Mucosa of rectum (tissue), 2 donors: ENCODE results near the gene DIAPH1.
A peak's percentile ranks its signal among the peaks of the same experiment; 100 is the strongest.

Experiments used
- H3K27ac ChIP-seq, 2 donors: one replicate each; pipeline ENCODE4 v1.7.0; 2013; ENCODE audit warnings: inconsistent platforms in 2 of 2, low read depth in 2 of 2, low read length in 2 of 2
- H3K27me3 ChIP-seq, 2 donors: one replicate each; pipeline ENCODE4 v1.7.0; 2013; ENCODE audit warnings: low read length in 2 of 2; ENCODE audit not compliant: control insufficient read depth in 2 of 2, insufficient read depth in 2 of 2
- H3K36me3 ChIP-seq, 2 donors: one replicate each; pipeline ENCODE4 v1.7.0; 2013; ENCODE audit warnings: low read length in 2 of 2; ENCODE audit not compliant: control insufficient read depth in 2 of 2, insufficient read depth in 2 of 2
- H3K4me1 ChIP-seq, 2 donors: one replicate each; pipeline ENCODE4 v1.7.0; 2013; ENCODE audit warnings: low read length in 2 of 2, mild to moderate bottlenecking in 1 of 2; ENCODE audit not compliant: control insufficient read depth in 2 of 2, insufficient read depth in 2 of 2
- H3K4me3 ChIP-seq, 2 donors: one replicate each; pipeline ENCODE4 v1.7.0; 2013; ENCODE audit warnings: low read length in 2 of 2
- H3K9ac ChIP-seq, 2 donors: one replicate each; pipeline ENCODE4 v1.7.0; 2013; ENCODE audit warnings: low read length in 2 of 2, low read depth in 1 of 2, mild to moderate bottlenecking in 1 of 2
- H3K9me3 ChIP-seq, 2 donors: one replicate each; pipeline ENCODE4 v1.7.0; 2013; ENCODE audit warnings: low read length in 2 of 2; ENCODE audit not compliant: control insufficient read depth in 2 of 2
- donor health status: healthy.
- donor health status: Normal muscosa, but diverticular disease.

DIAPH1 gene

GRCh38 chr5:141640051-141640415, 21.2 kb upstream of the DIAPH1 start:
- H3K4me3 ChIP-seq, result no peak overlapping the region
- no peak overlapping the region for H3K27ac ChIP-seq
- peaks cover 8 to 15% of the 10 kb centered on the region in 2 donors for H3K36me3 ChIP-seq
- peaks cover 14 to 19% of the 10 kb centered on the region in 2 donors for H3K4me1 ChIP-seq
- no peaks in the 10 kb centered on the region for H3K27me3 ChIP-seq
- H3K9me3 ChIP-seq, result no peaks in the 10 kb centered on the region
- no peak overlapping the region for H3K9ac ChIP-seq

- Histone ChIP-seq H3K4me3 (no peak overlapping the region), H3K27me3 (no peaks in the 10 kb centered on the region), H3K9me3 (no peaks in the 10 kb centered on the region), H3K27ac (no peak overlapping the region), H3K36me3 (peaks cover 4 to 15% of the 10 kb centered on the region in 2 donors), H3K4me1 (peaks cover 14 to 19% of the 10 kb centered on the region in 2 donors), H3K9ac (no peak overlapping the region)
Observed at GRCh38 chr5:141639357-141640050, 20.7 kb upstream of the DIAPH1 start.

GRCh38 chr5:141638771-141639170, 20.0 kb upstream of the DIAPH1 start:
- no peak overlapping the region for H3K4me3 ChIP-seq
- no peak overlapping the region for H3K27ac ChIP-seq
- no peaks in the 10 kb centered on the region for H3K9me3 ChIP-seq

GRCh38 chr5:141637767-141638419, 19.1 kb upstream of the DIAPH1 start:
- Histone ChIP-seq H3K4me3 (peak overlapping the region; percentile 83 to 97), H3K9ac (peak overlapping the region; percentile 49 to 72), H3K27ac (peak overlapping the region in 1 of 2 donors; percentile 76)

More at GRCh38 chr5:141638771-141639170, 20.0 kb upstream of the DIAPH1 start:
- Histone ChIP-seq H3K9ac (no peak overlapping the region), H3K36me3 (peaks cover 0 to 15% of the 10 kb centered on the region in 2 donors), H3K27me3 (no peaks in the 10 kb centered on the region), H3K4me1 (peaks cover 14 to 19% of the 10 kb centered on the region in 2 donors)

GRCh38 chr5:141637123-141637766, 18.4 kb upstream of the DIAPH1 start:
- H3K4me1 ChIP-seq, result peaks cover 14 to 19% of the 10 kb centered on the region in 2 donors

More at GRCh38 chr5:141637767-141638419, 19.1 kb upstream of the DIAPH1 start:
- Histone ChIP-seq H3K4me1 (peaks cover 14 to 19% of the 10 kb centered on the region in 2 donors), H3K27me3 (no peaks in the 10 kb centered on the region), H3K36me3 (peaks cover 0 to 13% of the 10 kb centered on the region in 2 donors), H3K9me3 (no peaks in the 10 kb centered on the region)

GRCh38 chr5:141636413-141637122, 17.8 kb upstream of the DIAPH1 start, which contains the start of the genes HDAC3 and RELL2:
TSS of gene HDAC3 (minus strand) at chr5:141636849. CDS start at chr5:141636790, 59 bp downstream.
TSS of gene RELL2 (plus strand) at chr5:141636997. CDS start at chr5:141638226, 1,229 bp downstream.
- Histone ChIP-seq H3K9me3 (no peaks in the 10 kb centered on the region), H3K27ac (peak within 1 kb of the TSS; percentile 64 to 76), H3K36me3 (peaks cover 5 to 14% of the 10 kb centered on the region in 2 donors), H3K9ac (peak within 1 kb of the TSS; percentile 72 to 97), H3K4me3 (peak within 1 kb of the TSS; percentile 83 to 97), H3K27me3 (no peaks in the 10 kb centered on the region), H3K4me1 (peaks cover 14 to 19% of the 10 kb centered on the region in 2 donors)

More at GRCh38 chr5:141637123-141637766, 18.4 kb upstream of the DIAPH1 start:
- Histone ChIP-seq H3K4me3 (peak overlapping the region; percentile 83 to 97), H3K36me3 (peaks cover 5 to 15% of the 10 kb centered on the region in 2 donors), H3K9me3 (no peaks in the 10 kb centered on the region), H3K9ac (peak overlapping the region; percentile 54 to 72), H3K27ac (peak overlapping the region; percentile 64 to 76), H3K27me3 (no peaks in the 10 kb centered on the region)

GRCh38 chr5:141636106-141636412, 17.3 kb upstream of the DIAPH1 start:
- Histone ChIP-seq H3K36me3 (peaks cover 5 to 10% of the 10 kb centered on the region in 2 donors), H3K4me1 (peaks cover 14 to 19% of the 10 kb centered on the region in 2 donors), H3K9me3 (no peaks in the 10 kb centered on the region), H3K27me3 (no peaks in the 10 kb centered on the region), H3K4me3 (peak overlapping the region; percentile 83 to 97), H3K9ac (peak overlapping the region; percentile 72 to 97), H3K27ac (peak overlapping the region; percentile 64 to 76)

- Histone ChIP-seq H3K36me3 (peaks cover 5 to 10% of the 10 kb centered on the region in 2 donors), H3K4me3 (peak overlapping the region; percentile 83 to 97), H3K9ac (peak overlapping the region; percentile 72 to 97), H3K9me3 (no peaks in the 10 kb centered on the region), H3K27ac (no peak overlapping the region), H3K4me1 (peaks cover 14 to 19% of the 10 kb centered on the region in 2 donors), H3K27me3 (no peaks in the 10 kb centered on the region)
Observed at GRCh38 chr5:141635646-141636045, 16.8 kb upstream of the DIAPH1 start.

- peaks cover 14 to 19% of the 10 kb centered on the region in 2 donors for H3K4me1 ChIP-seq
- H3K27me3 ChIP-seq, result no peaks in the 10 kb centered on the region
- no peak overlapping the region for H3K9ac ChIP-seq
- H3K4me3 ChIP-seq, result no peak overlapping the region
- H3K9me3 ChIP-seq, result no peaks in the 10 kb centered on the region
- peaks cover 10 to 17% of the 10 kb centered on the region in 2 donors for H3K36me3 ChIP-seq
- H3K27ac ChIP-seq, result no peak overlapping the region
Observed at GRCh38 chr5:141634720-141635119, 15.9 kb upstream of the DIAPH1 start.
